ENCODE results near the gene WFDC2. TPM values are rescaled to one million over a fixed set of nuclear protein-coding genes. Genes with fewer than 3 reads are reported as not detected.

Gene WFDC2
- total RNA-seq, result 32.5 TPM

- Histone ChIP-seq H3K9me3 (no peaks in the 10 kb centered on the region), H3K27ac (no peak within 1 kb of the TSS), H3K4me1 (peaks cover 7 to 12% of the 10 kb centered on the region in 2 donors), H3K36me3 (no peaks in the 10 kb centered on the region), H3K4me3 (peak within 1 kb of the TSS; percentile 61 to 67), H3K27me3 (peaks cover 4% of the 10 kb centered on the region)
- intact Hi-C loops (cut with DNase I), result no loop called here
- TF ChIP-seq, protein P1, sequence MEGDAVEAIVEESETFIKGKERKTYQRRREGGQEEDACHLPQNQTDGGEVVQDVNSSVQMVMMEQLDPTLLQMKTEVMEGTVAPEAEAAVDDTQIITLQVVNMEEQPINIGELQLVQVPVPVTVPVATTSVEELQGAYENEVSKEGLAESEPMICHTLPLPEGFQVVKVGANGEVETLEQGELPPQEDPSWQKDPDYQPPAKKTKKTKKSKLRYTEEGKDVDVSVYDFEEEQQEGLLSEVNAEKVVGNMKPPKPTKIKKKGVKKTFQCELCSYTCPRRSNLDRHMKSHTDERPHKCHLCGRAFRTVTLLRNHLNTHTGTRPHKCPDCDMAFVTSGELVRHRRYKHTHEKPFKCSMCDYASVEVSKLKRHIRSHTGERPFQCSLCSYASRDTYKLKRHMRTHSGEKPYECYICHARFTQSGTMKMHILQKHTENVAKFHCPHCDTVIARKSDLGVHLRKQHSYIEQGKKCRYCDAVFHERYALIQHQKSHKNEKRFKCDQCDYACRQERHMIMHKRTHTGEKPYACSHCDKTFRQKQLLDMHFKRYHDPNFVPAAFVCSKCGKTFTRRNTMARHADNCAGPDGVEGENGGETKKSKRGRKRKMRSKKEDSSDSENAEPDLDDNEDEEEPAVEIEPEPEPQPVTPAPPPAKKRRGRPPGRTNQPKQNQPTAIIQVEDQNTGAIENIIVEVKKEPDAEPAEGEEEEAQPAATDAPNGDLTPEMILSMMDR (IDR thresholded peaks at IDR 0.05), result no peak
- DNase-seq (ENCODE audit: low spot score in 2 of 2), result no peak
Measured at GRCh38 chr20:45469336-45470261, at the start of gene WFDC2. Gene WFDC2 (plus strand): TSS chr20:45469753. CDS start chr20:45469782, 29 bp downstream.

DNA sequence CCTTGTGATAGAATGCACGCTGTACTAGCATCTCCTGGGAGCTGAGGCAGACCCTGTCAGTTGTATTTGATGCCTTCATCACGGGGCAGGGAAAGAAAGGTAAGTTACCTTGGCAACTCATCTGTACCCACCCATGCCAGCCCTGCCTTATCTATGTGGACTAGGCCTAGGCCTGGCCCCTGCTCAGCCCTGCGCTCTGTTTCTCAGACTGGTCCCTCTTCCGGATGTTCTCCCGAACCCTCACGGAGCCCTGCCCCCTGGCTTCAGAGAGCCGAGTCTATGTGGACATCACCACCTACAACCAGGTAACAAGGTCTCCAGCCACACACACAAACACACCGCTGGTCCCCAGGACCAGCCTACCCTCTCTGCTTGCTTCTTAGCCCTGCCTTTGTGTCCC lies 49.4 kb upstream of the WFDC2 start:
- intact Hi-C loops (cut with DNase I), result no loop called here
- TF ChIP-seq, protein P1 (IDR thresholded peaks at IDR 0.05), result no peak
- Histone ChIP-seq H3K9me3 (no peaks in the 10 kb centered on the region), H3K4me3 (no peak overlapping the region), H3K4me1 (peaks cover 6 to 25% of the 10 kb centered on the region in 2 donors), H3K27me3 (no peaks in the 10 kb centered on the region), H3K27ac (peak overlapping the region; percentile 45 to 46), H3K36me3 (peaks cover 48 to 60% of the 10 kb centered on the region in 2 donors)
- DNase-seq (ENCODE audit: low spot score in 2 of 2), result no peak

GRCh38 chr20:45423700-45424099 lies 45.9 kb upstream of the WFDC2 start:
- intact Hi-C loops (cut with DNase I), result no loop called here
- H3K4me1 ChIP-seq, result peaks cover 0 to 9% of the 10 kb centered on the region in 2 donors
- no peak overlapping the region for H3K4me3 ChIP-seq
- DNase-seq (ENCODE audit: low spot score in 2 of 2), result no peak
- TF ChIP-seq, protein P1 (IDR thresholded peaks at IDR 0.05), result no peak
- H3K9me3 ChIP-seq, result no peaks in the 10 kb centered on the region
- peaks cover 56 to 68% of the 10 kb centered on the region in 2 donors for H3K36me3 ChIP-seq
- H3K27ac ChIP-seq, result no peak overlapping the region
- no peaks in the 10 kb centered on the region for H3K27me3 ChIP-seq

GRCh38 chr20:45425561-45425960 lies 44.0 kb upstream of the WFDC2 start:
- Histone ChIP-seq H3K36me3 (peaks cover 46 to 52% of the 10 kb centered on the region in 2 donors), H3K4me3 (no peak overlapping the region)

DNA sequence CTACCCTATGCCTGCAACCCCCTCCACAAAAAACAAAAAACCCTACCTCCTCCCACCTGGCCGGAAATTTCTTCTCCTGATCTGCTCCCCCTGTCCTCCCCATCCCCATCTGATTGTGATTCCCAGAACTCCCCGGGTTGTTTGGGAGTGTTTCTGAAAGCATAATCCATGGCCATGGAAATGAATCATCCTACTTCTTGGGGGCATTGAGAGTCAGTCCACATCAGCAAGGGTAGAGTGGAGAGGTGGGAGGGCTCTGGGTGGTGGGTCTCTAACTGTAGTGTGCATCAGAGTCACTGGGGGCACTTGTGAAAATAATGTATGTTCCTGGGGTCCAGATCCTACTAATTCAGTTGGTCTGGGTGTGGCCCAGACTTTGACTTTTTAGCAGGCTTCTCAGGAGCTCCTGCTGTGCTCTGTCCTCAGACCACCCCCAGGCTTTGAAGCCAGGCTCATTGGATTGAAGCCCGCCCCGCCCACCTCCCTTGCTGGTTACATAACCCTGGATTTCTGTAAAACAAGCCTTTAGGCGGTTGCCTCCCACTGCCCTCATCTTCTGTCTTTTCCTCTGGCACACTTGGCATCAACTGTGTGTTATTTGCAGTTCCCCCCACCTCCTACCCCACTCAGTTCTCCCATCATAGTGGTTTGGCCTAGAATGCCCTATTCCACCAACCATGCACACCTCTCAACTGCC lies 43.1 kb upstream of the WFDC2 start:
- H3K36me3 ChIP-seq, result peaks cover 37 to 43% of the 10 kb centered on the region in 2 donors
- no peaks in the 10 kb centered on the region for H3K27me3 ChIP-seq
- no peak overlapping the region for H3K27ac ChIP-seq
- H3K9me3 ChIP-seq, result no peaks in the 10 kb centered on the region
- TF ChIP-seq, protein P1 (IDR thresholded peaks at IDR 0.05), result no peak
- no peak for DNase-seq (ENCODE audit: low spot score in 2 of 2)
- no peak overlapping the region for H3K4me3 ChIP-seq
- no peaks in the 10 kb centered on the region for H3K4me1 ChIP-seq
- intact Hi-C loops (cut with DNase I), result no loop called here

More at GRCh38 chr20:45425561-45425960, 44.0 kb upstream of the WFDC2 start:
- no peak overlapping the region for H3K27ac ChIP-seq
- H3K27me3 ChIP-seq, result no peaks in the 10 kb centered on the region
- TF ChIP-seq, protein P1 (IDR thresholded peaks at IDR 0.05), result no peak
- intact Hi-C loops (cut with DNase I), result no loop called here
- DNase-seq (ENCODE audit: low spot score in 2 of 2), result no peak
- H3K9me3 ChIP-seq, result no peaks in the 10 kb centered on the region
- no peaks in the 10 kb centered on the region for H3K4me1 ChIP-seq
